B cell (primary cell): ENCODE results near the gene DEPDC4.

Source experiments
- CTCF ChIP-seq: fragments of 200-600 bp; IDR thresholded peaks from one replicate; pipeline ENCODE4 v1.8.0; 2022; ENCODE audit warnings: antibody characterized with exemption, mild to moderate bottlenecking
- EZH2 ChIP-seq: IDR thresholded peaks from 2 replicates; pipeline ENCODE4 v1.6.1; 2012; ENCODE audit warnings: borderline replicate concordance, low read depth, mild to moderate bottlenecking, moderate library complexity, low read length; ENCODE audit not compliant: insufficient read depth, poor library complexity, severe bottlenecking

- TF ChIP-seq CTCF (no peak), EZH2 (no peak)
Observed at GRCh38 chr12:100279607-100280244, 12.8 kb upstream of the DEPDC4 start.
